ENCODE results near the gene AKR1B15.
"Not testable (repeated sequence)": the region's sequence is repeated elsewhere in the genome, so short reads cannot be mapped to it uniquely, and the experiment has no call there.

AKR1B15 gene

GRCh38 chr7:134565643-134566136 is 16.8 kb downstream of the AKR1B15 start:
- DNase-seq: no peak
- Mint-ChIP-seq H3K27me3 (peaks cover 5% of the 10 kb centered on the region), H3K36me3 (ENCODE audit: low read depth) (no peaks in the 10 kb centered on the region), H3K4me1 (ENCODE audit: low read depth) (peaks cover 4% of the 10 kb centered on the region), H3K4me3 (no peak overlapping the region), H3K9me3 (peaks cover 23% of the 10 kb centered on the region), H3K27ac (no peak overlapping the region)

GRCh38 chr7:134567368-134567767 is 18.5 kb downstream of the AKR1B15 start:
- H3K27ac Mint-ChIP-seq: no peak overlapping the region
- H3K4me1 Mint-ChIP-seq (ENCODE audit: low read depth): no peaks in the 10 kb centered on the region
- DNase-seq: no peak
- peaks cover 22% of the 10 kb centered on the region for H3K9me3 Mint-ChIP-seq
- peaks cover 7% of the 10 kb centered on the region for H3K27me3 Mint-ChIP-seq
- H3K4me3 Mint-ChIP-seq: no peak overlapping the region
- H3K36me3 Mint-ChIP-seq (ENCODE audit: low read depth): no peaks in the 10 kb centered on the region

- DNase-seq; H3K4me1 Mint-ChIP-seq (ENCODE audit: low read depth); H3K27me3 Mint-ChIP-seq; H3K4me3 Mint-ChIP-seq; H3K27ac Mint-ChIP-seq; H3K36me3 Mint-ChIP-seq (ENCODE audit: low read depth): not testable (repeated sequence)
- H3K9me3 Mint-ChIP-seq: peaks cover 11% of the 10 kb centered on the region
These were observed 21.1 kb downstream of the AKR1B15 start for GRCh38 chr7:134569962-134570361.

- no peak for DNase-seq
- Mint-ChIP-seq H3K27me3 (peaks cover 6% of the 10 kb centered on the region), H3K4me1 (ENCODE audit: low read depth) (no peaks in the 10 kb centered on the region), H3K27ac (no peak overlapping the region), H3K9me3 (peaks cover 11% of the 10 kb centered on the region), H3K36me3 (ENCODE audit: low read depth) (no peaks in the 10 kb centered on the region), H3K4me3 (no peak overlapping the region)
These were observed 22.2 kb downstream of the AKR1B15 start for GRCh38 chr7:134571101-134571500.

GRCh38 chr7:134571746-134572461 is 23.0 kb downstream of the AKR1B15 start:
- Mint-ChIP-seq H3K27me3 (peaks cover 6% of the 10 kb centered on the region), H3K4me1 (ENCODE audit: low read depth) (no peaks in the 10 kb centered on the region), H3K4me3 (no peak overlapping the region), H3K36me3 (ENCODE audit: low read depth) (no peaks in the 10 kb centered on the region), H3K27ac (no peak overlapping the region), H3K9me3 (peaks cover 11% of the 10 kb centered on the region)
- DNase-seq: no peak

GRCh38 chr7:134574322-134574721 is 25.4 kb downstream of the AKR1B15 start:
- DNase-seq: no peak
- H3K4me1 Mint-ChIP-seq (ENCODE audit: low read depth): no peaks in the 10 kb centered on the region
- H3K9me3 Mint-ChIP-seq: peaks cover 8% of the 10 kb centered on the region
- no peak overlapping the region for H3K27ac Mint-ChIP-seq
- peaks cover 13% of the 10 kb centered on the region for H3K27me3 Mint-ChIP-seq
- no peaks in the 10 kb centered on the region for H3K36me3 Mint-ChIP-seq (ENCODE audit: low read depth)
- no peak overlapping the region for H3K4me3 Mint-ChIP-seq

- DNase-seq: no peak
- Mint-ChIP-seq H3K36me3 (ENCODE audit: low read depth) (no peaks in the 10 kb centered on the region), H3K4me1 (ENCODE audit: low read depth) (no peaks in the 10 kb centered on the region), H3K27ac (no peak overlapping the region), H3K4me3 (no peak overlapping the region), H3K9me3 (no peaks in the 10 kb centered on the region), H3K27me3 (peaks cover 27% of the 10 kb centered on the region)
These were observed 35.4 kb downstream of the AKR1B15 start for GRCh38 chr7:134584290-134584689.

- Mint-ChIP-seq H3K36me3 (ENCODE audit: low read depth) (no peaks in the 10 kb centered on the region), H3K9me3 (no peaks in the 10 kb centered on the region), H3K4me3 (no peak overlapping the region), H3K4me1 (ENCODE audit: low read depth) (no peaks in the 10 kb centered on the region), H3K27me3 (peaks cover 24% of the 10 kb centered on the region), H3K27ac (no peak overlapping the region)
- DNase-seq: no peak
These were observed 37.0 kb downstream of the AKR1B15 start for GRCh38 chr7:134585897-134586296.

- Mint-ChIP-seq H3K27ac (no peak overlapping the region), H3K4me3 (no peak overlapping the region), H3K36me3 (ENCODE audit: low read depth) (no peaks in the 10 kb centered on the region), H3K27me3 (peaks cover 16% of the 10 kb centered on the region), H3K9me3 (peaks cover 7% of the 10 kb centered on the region), H3K4me1 (ENCODE audit: low read depth) (no peaks in the 10 kb centered on the region)
- DNase-seq: no peak
These were observed 38.8 kb downstream of the AKR1B15 start for GRCh38 chr7:134587750-134588149.

- Mint-ChIP-seq H3K27ac (no peak overlapping the region), H3K4me3 (no peak overlapping the region), H3K36me3 (ENCODE audit: low read depth) (no peaks in the 10 kb centered on the region), H3K4me1 (ENCODE audit: low read depth) (no peaks in the 10 kb centered on the region), H3K9me3 (peaks cover 7% of the 10 kb centered on the region), H3K27me3 (peaks cover 7% of the 10 kb centered on the region)
- no peak for DNase-seq
These were observed 40.6 kb downstream of the AKR1B15 start for GRCh38 chr7:134589491-134589941.

GRCh38 chr7:134593530-134594392 is 44.9 kb downstream of the AKR1B15 start:
- H3K36me3 Mint-ChIP-seq (ENCODE audit: low read depth): no peaks in the 10 kb centered on the region
- DNase-seq: no peak
- H3K4me3 Mint-ChIP-seq: no peak overlapping the region
- H3K27ac Mint-ChIP-seq: no peak overlapping the region
- no peaks in the 10 kb centered on the region for H3K4me1 Mint-ChIP-seq (ENCODE audit: low read depth)
- H3K9me3 Mint-ChIP-seq: peaks cover 9% of the 10 kb centered on the region
- peaks cover 6% of the 10 kb centered on the region for H3K27me3 Mint-ChIP-seq

- Mint-ChIP-seq H3K4me3 (no peak overlapping the region), H3K9me3 (peaks cover 13% of the 10 kb centered on the region), H3K27ac (no peak overlapping the region), H3K36me3 (ENCODE audit: low read depth) (no peaks in the 10 kb centered on the region), H3K27me3 (peaks cover 13% of the 10 kb centered on the region), H3K4me1 (ENCODE audit: low read depth) (no peaks in the 10 kb centered on the region)
- DNase-seq: no peak
These were observed 46.0 kb downstream of the AKR1B15 start for GRCh38 chr7:134594877-134595276.

GRCh38 chr7:134599371-134599770 is 50.5 kb downstream of the AKR1B15 start:
- Mint-ChIP-seq H3K27ac (no peak overlapping the region), H3K4me3 (no peak overlapping the region), H3K36me3 (ENCODE audit: low read depth) (no peaks in the 10 kb centered on the region), H3K27me3 (peaks cover 40% of the 10 kb centered on the region), H3K4me1 (ENCODE audit: low read depth) (no peaks in the 10 kb centered on the region), H3K9me3 (peaks cover 6% of the 10 kb centered on the region)
- no peak for DNase-seq

GRCh38 chr7:134601459-134601858 is 52.5 kb downstream of the AKR1B15 start:
- no peaks in the 10 kb centered on the region for H3K36me3 Mint-ChIP-seq (ENCODE audit: low read depth)
- no peak for DNase-seq

More at GRCh38 chr7:134601459-134601858, 52.5 kb downstream of the AKR1B15 start:
- Mint-ChIP-seq H3K4me3 (no peak overlapping the region), H3K27me3 (peaks cover 42% of the 10 kb centered on the region), H3K9me3 (peaks cover 6% of the 10 kb centered on the region), H3K4me1 (ENCODE audit: low read depth) (peaks cover 1% of the 10 kb centered on the region), H3K27ac (no peak overlapping the region)
